Activated CD8-positive, alpha-beta memory T cell treated with anti-CD3 and anti-CD28 coated beads, Interleukin-2, amount 50 U/mL, for 4 hours (primary cell): Measurements from ENCODE around the gene LRIT1.

ENCODE experiments used
- DNase-seq: peaks from one replicate; pipeline ENCODE4 v3.0.0-alpha.2; 2020

The LRIT1 gene

DNA sequence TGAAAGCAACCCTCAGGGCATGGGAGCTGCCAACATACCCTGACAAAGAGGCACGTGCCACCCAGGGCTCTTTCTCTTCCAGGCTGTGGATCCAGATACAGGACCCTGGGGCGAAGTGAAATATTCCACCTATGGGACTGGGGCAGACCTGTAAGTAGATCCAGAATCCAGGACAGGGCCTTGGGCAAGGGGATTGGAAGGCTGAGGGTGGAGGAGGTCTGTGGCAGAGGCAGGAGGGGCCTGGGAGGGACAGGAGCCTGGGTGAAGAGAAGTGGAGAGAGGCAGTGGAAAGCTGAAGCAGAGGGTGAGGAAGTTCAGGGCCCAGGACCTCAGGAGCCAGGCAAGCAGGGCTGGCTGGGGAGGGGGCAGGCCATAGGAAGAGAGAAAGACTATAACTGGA lies 29.8 kb downstream of the LRIT1 start:
- DNase-seq, result no peak

DNA sequence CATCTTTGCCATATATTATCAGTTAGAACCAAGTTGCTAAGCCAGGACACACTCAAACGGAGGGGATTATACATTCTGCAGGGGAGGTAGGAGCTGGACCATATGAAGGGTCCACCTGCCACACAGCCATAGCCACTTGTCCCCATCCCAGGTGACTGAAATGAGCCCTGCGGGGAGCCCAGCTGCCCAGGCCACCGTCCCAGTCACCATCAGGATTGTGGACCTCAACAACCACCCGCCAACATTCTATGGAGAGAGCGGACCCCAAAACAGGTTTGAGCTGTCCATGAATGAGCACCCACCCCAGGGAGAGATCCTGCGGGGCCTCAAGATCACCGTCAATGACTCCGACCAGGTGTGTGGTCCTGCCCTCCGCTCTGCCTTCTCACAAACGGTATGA lies 33.3 kb downstream of the LRIT1 start:
- no peak for DNase-seq

DNA sequence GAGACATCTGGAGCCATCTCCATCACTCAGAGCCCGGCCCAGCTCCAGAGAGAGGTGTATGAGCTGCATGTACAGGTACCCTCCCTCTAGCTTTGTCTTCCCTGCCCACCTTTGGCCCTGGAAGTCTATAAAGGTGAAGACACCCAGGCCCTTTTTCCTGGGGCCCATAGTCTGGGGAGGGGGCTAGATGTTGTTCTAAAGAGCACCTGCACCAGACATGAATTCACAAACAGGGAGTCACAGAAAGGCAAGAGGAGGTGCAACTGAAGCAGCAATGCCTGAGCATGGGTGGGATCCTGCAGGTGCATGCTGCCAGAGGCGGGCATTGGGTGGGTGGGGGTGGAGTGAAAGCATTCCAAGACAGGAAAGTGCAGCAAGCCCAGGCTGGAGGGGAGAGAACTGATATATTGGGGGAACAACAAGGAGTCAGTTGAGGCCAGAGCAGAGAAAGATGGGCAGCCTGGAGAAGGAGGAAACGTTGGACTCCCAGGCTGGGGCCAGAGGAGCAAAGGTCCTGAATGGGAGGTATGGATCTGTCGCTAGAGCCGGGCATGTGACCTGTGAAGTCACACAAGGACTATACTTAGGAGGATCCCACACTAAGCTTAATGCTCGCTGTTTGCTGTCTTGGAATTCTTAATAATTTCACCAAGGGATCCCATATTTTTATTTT lies 35.4 kb downstream of the LRIT1 start:
- DNase-seq, result no peak

DNA sequence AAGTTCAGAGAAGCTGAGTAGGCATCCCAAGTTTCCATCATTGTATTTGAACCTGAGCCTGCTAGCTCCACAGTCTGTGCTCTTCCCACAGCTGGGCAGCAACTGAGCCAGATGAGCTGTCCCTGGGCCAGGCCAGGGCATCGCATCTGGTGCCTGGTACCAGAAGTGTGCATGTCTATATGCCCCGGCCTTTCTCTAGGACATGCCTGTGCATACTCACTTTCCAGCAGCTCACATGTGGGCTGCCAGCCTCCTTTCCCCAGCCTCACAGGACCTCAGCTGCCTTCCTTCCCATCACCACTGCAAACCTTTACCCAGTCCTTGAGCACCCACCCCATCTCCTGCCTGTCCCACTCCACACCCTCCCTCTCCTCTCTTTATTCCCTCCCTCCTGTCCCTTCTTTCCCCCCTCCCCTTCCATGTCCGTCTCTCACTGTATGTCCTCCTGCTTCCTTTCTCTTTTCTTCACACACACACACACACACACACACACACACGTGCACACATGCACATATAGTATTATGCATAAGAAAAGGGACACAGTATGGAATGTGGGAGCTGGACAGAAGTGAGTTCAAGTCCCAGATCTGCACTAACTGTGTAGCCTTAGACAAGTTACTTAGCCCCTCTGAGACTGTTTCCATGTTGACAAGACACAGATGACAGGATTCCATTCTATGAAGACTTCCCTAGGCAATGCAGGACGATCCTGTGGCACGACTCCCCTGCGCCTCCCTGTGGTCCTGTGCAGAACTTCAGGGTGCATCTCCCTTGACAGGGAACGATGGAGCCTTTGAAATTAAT lies 36.1 kb downstream of the LRIT1 start:
- DNase-seq, result peak; percentile 74

DNA sequence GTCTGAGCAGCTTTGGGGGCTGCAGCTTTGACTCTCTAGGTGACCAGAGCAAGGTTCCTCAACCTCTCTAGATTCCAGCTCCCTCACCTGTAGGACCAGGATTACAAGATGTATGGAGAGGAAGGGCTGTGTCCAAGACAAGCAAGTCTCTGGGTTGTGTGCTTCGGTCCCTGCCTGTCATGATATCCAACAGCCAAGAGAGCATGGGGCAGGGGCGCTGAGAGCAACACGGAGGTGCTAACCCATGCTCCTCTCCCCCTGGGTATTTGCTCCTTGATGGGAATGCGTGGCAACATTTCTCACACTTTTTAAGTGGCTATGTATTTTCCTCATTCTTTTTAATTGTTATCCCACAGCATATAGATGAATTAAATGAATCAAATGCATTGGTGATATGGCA lies 36.7 kb downstream of the LRIT1 start:
- DNase-seq, result no peak

DNA sequence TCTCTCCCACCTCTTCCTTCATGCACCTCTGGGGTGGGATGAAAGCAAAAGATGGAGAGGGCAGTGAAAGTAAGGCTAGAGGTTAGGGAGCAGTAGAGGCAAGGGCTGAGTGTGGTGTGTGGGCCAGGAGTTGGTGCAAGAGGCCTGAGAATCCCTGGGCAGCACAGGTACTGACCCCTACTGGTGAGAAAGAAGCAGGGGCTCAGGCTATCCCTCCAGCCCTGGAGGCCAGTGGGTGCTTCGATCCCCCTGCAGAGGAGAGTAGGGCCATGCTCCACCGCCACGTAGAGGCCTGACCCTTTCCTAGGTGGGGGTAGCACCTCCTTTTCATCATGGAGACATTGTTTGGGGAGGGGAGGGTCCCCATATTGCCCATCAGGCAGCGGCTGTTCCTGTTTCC lies 37.2 kb downstream of the LRIT1 start:
- no peak for DNase-seq

DNA sequence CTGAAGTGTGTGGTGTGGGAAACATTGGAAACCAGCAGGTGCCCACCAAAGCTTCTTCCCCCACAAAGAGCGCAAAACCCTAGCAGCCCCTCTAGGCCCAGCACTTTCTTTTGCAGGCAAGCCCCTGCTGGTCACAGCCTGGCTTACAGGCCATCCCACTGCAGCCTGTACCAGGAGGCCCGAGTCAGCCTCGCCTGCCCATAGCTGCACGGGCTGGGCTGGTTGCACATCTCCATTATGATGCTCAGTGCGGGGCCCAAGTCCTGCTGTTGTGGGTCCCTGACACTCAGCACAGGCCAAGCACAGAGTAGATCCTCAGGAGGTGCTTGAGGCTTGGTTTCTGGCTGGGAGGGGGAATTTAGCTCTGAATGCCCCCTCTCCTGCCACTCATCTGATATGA lies 39.0 kb downstream of the LRIT1 start:
- no peak for DNase-seq

DNA sequence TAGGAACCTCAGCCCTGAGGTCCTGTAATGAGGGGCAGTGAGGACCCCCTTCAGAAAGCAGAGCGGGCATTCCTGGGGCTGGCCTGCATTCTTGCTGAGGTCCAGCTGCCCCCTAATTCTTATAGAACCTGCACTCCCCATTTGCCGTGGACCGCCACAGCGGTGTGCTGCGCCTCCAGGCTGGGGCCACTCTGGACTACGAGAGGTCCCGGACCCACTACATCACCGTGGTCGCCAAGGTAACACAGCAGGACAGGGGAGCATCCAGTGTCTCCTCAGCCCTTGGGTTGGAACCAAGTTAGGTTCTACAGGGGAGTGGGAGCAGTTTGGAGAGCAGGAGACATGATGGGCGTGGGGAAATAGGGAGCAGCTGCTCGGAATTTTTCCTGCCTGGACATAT lies 39.7 kb downstream of the LRIT1 start:
- DNase-seq, result no peak

DNA sequence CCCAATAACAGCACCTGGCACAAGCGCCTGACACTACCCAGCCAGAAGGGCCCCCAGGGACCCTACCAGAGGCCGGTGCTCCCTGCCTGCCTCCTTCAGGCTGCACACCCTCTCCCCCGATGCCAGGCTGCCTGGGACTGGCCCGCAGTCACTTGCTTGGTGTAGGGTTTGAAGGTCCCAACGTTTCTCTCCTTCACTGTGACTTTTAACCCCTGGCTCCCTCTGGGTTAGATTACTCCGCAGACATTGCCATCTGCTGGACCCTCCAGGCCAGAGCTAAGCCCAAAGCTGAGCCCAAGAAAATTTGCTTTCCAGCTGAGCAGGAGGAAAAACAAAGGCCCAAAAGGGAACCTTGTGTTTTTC lies 40.1 kb downstream of the LRIT1 start:
- DNase-seq, result no peak

DNA sequence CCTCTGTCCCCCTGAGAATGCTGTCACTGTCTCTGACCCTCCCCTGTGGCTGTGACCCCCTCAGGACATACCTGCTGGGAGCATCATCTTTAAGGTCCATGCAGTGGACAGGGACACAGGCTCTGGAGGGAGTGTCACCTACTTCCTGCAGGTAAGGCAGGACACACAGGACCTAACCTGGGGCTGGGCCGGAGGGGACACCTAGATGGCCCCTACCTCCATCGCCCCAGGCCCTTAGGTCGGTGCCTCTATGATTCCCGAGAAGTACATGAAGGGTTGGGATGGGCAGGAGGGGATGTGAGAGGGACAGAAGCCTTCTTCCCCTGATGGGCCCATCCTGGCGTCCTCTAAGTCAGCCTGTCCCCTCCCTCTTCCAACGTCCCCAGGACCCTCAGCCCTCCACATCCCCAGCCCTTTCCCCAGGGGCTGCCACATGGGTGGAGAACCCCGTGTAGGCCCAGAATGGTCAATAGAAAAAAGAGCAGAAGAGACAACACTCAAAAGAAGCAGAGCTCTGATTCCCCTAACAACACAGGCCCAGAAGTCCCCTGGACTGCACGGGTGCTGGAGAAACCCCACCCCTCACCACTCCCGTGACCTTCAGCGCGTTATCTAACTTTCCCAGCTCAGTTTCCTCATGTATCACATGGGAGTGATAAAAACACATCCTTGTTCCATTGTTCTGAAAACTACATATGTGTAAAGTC lies 40.7 kb downstream of the LRIT1 start:
- DNase-seq, result no peak

DNA sequence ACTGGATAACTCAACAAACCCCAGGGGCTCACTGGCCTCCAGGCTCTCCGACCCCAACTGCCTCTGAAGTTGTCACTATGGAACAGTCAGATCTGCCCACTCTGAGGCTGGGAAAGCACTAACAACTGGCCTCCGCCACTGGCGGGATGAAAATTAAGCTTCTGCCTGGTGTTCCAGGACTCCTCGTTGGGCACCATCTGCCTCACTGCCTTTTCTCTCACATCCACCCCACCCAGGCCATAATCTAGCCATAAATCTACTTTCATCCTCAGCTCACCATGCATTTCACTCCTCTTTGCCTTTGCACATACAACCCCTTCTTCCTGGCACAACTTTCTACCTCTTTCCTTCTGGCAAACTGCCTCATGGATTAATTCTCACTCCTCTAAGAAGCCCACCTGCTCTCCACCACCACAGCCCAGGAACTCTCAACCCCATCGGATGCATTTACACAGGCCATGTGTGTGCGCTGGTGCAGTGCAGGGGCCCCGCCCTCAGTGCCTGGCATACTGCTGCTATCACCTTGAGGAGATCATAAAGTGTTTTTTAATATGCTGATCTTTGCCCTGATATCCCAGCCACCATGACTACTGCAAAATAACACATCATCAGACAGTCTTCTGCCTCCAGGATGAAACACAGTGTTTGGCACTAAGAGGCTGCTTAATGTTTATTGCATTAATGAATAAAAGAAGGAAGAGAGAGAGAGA lies 43.0 kb downstream of the LRIT1 start:
- DNase-seq, result no peak

DNA sequence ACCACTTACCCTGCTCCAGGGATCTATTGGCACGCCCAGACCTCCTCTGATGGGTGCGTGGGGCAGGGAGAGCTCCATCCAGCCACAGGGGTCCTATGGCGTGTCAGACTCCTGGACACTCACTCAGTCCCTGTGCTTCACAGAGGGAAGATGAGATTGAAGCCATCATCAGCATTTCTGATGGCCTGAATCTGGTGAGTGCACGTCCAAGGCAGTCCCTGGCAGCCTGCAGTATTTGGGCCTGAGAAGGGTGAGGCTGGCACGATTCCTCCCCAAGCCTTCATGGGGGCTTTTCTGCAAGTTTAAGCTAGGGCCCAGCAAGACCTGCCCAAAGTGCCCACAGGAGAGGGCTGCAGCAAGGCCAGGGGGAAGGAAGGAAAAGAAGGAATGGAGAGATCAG lies 43.7 kb downstream of the LRIT1 start:
- no peak for DNase-seq

DNA sequence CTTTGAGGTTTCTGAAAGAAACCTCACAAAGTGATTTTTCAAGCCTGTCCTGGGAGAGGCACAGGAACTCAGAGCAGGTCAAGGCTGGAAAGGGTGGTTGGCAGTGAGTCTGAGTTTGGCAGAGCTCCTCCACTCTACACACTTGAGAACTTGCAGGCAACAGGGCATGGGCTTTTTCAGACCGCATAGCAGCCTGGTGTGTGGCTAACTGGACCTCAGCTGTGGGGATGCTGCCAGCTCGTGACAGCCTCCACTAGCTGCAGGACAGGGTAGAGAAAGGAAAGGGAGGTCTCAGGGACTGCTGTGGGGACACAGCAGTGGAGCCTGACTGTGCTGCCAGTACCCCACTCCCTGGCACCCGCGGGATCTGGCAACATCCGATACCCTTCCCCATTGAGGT lies 44.4 kb downstream of the LRIT1 start:
- no peak for DNase-seq

DNA sequence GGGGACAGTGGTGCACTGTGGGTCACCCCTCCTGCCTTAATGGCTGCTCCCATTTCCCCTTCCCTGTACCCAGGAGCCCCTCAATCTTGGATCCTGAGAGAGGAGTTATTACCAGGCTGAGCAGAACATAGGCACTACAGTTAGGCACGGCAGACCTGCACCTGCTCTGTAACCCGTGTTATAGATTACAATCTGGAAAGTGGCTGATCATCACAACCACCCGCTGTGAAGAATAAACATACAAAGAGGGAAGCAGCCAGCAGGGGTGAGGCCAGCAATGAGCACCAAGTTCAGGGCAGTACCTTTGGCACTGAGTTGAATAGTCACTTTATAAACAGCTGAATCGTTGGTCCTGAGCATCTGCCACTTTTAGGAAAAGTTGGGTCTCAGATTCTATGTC lies 45.3 kb downstream of the LRIT1 start:
- DNase-seq, result no peak

DNA sequence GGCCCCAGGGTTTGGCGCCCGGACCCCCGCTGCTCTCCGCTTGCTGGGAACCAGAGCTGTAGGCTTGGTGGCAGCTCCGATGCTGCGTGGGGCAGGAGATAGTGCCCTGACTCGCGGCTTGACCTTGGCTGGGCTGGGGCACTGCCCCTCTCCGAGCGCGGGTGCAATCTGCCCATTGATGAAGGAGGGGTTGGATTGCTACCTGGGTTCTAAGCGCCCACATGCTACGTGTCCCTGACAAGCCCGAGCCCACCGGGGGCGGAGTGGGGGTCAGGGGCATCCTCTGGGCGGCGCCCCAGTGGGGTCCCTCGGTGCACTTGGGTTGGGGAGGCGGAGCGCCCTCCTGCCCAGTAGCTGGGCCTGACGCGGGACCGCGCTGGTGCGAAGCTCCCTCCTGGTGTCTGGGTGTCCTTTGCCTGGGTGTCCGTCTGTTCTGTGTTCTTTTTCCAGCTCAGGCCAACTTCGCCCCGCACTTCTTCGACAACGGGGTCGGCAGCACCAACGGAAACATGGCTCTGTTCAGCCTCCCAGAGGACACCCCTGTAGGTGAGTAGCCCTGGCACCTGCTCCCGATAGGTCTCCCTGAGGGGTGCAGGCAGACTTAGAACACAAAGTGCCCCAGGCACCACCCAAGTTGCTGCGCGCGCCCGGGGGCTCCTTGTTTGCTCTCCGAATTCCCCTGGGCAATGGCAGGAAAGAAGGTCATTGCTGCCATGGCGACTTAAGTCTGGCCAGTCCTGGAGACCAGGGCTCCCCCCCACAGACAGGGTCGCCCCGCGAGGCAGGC lies 46.1 kb downstream of the LRIT1 start:
- DNase-seq, result no peak

DNA sequence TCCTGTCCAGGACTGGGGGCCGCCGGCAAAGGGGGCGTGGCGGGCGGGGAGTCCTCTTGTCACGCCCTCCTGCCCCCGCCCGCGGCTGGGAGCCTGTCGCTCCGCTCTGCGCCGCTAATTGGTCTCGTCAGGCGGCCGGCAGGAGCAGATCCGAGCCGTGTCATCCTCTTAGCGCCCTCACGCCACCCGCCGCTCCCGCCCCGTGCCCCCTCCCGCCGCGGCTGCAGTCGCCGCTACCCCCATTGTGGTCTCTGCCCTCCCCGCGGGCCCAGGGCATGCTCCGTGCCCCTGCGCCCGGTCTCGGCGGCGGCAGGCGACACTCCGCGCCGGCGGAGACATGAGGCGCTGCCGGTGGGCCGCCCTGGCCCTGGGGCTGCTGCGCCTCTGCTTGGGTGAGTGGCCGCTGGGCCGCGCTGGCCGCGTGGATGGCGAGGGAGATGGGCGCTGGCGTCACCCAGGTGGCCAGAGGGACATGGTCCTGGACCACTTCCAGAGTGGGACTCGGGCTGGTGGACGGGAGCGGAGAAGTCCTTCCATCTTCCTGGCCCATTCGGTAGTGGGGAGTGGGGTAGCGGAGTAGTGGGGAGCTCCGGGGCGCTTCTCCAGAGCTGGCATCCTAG lies 46.8 kb downstream of the LRIT1 start, which contains the start of gene CDHR1:
Gene CDHR1 (plus strand): TSS at position 114 of the 620 bp plus-strand sequence. CDS start 224 bp downstream, at position 338.
- DNase-seq, result peak; percentile 59

DNA sequence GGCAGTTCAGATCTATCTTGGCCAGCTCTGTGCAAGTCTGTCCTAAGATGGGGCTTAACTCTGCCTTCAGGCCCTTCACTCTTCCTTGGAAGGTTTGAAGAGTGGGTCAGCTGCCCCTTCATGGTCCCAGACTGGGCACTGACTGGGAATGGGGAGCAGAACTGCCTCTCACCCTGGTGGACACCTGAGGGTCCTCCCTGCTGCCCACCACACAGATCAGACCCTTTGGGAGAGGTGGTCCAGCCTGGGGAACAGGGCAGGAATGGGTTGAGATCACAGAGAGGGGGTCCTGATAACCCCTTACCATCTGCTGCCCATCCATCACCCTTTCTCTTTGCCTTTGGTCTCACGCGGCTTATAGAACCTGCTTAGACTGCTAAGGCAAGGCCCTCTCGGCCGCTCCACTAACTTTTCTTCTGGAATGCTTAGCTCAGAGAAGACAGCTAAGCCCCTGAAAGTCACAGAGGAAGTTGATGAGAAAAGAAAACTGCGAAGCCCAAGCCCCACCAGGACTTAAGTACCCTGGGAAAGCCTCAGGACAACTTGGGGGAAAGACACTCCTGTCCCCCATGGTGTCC lies 47.4 kb downstream of the LRIT1 start:
- no peak for DNase-seq

DNA sequence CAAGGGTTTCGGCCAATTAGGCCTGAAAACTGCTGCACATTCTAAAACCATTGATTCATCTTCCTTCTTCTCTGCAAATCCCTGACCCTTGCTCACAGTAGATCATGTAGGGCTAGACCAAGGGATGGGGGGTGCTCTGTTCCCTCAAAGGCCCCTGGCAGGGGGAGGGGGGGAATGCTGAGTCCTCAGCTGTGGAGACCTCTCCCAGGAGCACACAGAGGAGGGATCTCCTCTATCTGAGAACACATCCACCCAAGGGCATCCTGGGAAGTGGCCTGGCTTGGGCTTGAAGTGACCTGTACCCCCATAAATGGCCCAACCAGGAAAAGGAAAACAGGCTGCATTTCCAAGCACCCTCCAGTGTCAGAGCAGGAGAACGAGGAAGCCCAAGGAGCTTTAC lies 48.0 kb downstream of the LRIT1 start:
- no peak for DNase-seq

DNA sequence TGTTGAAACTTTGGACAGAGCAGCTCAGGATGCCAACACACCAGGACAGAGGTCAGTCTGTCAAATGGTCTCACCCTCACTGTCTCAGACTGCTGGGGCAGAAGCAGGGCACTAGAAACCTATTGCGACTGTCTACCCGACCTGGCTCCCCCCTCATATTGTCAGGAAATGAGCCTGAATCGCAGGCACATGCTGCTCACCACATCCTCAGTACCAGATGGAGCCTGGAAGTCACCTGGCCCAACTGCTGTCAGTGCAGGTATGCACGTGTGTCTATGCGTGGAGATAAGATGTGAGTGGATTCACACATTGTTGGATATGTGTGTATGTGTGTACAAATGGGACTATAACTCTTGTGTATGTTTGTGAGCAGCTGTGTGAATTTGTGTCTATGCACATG lies 50.2 kb downstream of the LRIT1 start:
- no peak for DNase-seq

DNA sequence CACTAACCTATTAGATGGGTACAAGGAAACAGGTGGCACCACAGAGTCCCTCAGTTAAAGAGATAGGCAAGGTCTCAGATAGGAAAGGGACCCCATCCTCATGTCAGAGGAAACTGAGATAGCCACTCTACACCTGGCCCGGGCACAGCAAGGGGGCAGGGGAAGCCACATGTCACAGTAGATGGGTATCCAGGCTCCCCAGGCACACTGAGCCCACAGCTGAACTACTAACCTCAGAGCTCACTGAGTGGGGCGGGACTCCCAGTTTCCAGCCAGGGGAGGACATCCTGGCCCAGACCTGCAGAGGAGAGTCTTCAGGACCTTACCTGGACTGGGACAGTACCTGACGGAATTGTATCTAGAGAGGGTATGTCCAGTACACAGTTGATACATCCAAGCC lies 50.7 kb downstream of the LRIT1 start:
- DNase-seq, result no peak

DNA sequence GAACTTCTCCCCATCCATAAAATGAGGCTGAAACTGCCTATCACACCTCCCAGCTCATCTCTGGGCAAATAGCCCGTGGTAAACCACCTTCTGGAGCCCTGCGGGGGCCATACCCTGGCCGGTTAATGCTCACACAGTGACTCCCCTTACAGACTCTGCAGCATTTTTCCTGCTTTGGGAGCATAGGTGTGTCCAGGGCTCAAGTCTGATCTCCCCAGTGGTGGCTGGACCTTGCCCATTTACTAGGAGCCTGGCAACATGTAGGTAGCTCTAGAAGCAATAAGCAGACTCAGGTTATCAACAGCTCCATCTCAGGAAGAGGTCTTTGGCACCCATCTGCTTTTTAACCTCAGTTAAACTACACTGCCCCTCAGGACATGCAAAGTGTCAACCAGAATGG lies 52.5 kb downstream of the LRIT1 start:
- no peak for DNase-seq
